ENCODE results near the gene STIM1.
"Not testable (repeated sequence)": the region's sequence is repeated elsewhere in the genome, so short reads cannot be mapped to it uniquely, and the experiment has no call there.

STIM1 gene

GRCh38 chr11:3888876-3889275 lies 33.4 kb downstream of the STIM1 start:
- no peak for DNase-seq

- no peak for DNase-seq
These were observed 34.5 kb downstream of the STIM1 start for GRCh38 chr11:3890014-3890413.

DNA sequence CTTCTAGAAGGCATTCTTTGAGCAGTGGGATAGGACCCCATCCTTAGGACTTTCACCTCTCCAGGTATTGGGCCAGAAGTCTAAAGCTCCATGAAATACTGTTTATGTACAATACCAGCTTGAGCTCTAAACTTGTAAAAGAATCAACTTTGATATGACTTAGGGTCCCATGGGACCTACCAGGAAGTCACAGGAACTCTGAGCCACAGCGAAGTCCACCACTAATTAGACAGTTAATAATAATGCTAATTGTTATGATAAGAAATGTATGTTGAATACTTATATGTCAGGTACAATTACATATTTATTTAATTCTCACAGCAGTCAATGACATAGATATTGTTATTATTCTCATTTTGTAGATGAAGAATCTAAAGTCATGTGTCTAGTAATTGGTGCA lies 35.3 kb downstream of the STIM1 start:
- no peak for DNase-seq

GRCh38 chr11:3891751-3892150 lies 36.3 kb downstream of the STIM1 start:
- DNase-seq, result no peak

GRCh38 chr11:3892156-3892555 lies 36.7 kb downstream of the STIM1 start:
- DNase-seq, result no peak

GRCh38 chr11:3893311-3893710 lies 37.8 kb downstream of the STIM1 start:
- DNase-seq, result no peak

DNA sequence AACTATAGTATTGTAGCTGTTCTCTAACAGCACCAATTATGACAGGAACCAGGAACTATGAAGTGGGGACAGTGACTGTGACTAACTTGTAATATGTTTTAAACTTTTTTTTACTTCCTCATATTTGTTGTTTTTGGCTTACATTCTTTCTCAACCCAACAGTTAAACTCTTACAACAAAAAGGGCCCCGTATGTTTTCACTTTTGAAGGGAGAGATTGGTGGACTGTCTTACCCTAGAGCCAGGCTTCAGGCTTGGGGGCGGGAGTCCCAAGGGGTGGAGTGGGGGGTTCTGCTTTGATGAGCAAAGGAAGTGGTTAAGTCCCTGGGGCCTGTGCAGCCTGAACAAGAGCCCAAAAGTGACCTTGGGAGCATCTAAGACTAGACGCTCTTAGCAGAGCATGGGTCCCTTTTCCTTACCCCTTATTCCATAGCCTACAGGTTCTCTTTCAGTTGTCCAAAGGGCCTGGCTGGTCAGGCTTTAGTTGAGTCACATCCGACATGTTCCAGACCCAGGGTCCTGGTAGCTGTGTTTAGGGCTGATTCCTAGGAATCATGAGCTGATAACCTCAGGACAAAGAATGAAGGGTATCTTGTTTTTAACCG lies 38.8 kb downstream of the STIM1 start:
- DNase-seq, result no peak

DNA sequence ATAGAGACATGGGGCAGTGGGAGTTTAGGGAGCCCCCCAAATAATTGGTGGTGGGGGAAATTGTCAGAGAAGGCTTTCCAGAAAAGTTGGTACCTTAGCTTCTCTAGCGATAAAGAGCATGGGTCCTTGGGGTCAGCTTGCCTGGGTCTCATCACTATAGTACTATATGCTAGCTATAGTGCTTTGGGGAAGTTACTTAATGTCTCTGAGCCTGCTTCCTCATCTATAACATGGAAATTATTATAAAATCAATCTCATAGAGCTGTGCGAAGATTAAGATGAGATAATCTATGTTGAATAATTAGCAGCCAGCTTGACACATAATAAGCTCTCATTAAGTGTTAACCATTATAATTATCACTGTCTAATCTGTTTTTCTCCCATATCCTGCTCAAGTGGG lies 41.2 kb downstream of the STIM1 start:
- no peak for DNase-seq

- DNase-seq, result not testable (repeated sequence)
These were observed 44.8 kb downstream of the STIM1 start for GRCh38 chr11:3900230-3900629.

DNA sequence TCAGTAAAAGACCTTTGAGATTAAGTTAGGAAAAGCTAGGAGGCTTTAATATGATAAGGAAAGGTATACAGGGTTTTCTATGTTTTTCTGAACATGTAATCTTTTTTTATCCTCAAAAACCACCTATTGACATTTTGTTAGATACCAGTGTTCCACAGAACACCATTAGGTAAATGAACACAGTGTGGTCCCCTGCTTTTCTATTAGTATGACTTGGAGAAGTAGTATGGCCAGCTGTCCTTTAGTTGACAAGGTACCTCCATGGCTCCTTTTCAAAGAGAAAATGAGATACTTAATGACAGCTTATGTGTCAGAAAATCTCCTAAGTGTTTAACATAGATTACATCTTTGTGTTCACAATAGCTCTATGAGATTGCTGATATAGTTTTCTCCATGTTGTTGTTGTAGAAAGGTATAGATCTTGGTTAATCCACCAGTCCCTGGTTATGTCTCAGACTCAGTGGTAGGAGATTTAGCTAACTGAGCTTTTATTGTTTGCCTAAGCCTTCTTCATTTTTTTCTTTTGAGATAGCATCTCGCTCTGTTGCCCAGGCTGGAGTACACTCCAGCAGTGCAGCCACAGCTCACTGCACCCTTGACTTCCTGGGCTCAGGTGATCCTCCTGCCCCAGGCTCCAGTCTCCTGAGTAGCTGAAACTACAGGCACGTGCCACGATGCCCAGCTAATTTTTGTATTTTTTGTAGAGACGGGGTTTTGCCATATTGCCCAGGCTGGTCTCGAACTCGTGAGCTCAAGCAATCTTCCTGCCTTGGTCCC lies 46.0 kb downstream of the STIM1 start:
- no peak for DNase-seq

- no peak for DNase-seq
These were observed 47.0 kb downstream of the STIM1 start for GRCh38 chr11:3902441-3902840.

DNA sequence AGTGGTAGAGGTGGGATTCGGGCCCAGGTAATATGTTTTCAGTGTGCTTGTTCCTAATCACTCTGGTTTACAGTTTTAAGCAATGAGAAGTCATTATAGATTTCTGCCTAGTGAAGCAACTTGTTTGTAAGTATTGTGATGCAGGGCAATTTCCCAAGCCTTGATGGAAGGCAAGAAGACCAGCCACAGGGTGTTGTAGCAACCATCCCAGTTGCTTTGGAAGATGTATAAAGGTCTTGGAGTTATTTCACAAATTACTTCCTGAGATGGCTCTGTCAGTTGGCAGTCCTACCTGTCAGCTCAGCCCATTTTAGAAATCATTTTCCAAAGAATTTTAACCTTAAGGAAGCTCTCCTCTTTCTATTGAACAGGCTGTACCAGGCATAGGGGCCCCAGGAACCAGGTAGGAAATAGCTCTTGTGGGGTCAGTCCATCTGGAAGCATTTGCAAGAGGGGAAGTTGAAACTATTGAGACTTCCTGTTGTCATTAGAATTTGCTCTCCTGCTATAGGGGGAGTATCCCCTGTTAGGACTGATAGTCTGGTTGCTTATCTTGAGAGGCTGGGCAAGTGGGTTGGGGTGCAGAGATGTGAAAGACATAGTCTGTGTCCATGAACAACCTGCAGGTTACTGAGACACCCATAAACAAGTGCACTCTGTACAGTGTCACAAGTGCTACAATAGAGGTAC lies 47.9 kb downstream of the STIM1 start:
- DNase-seq, result no peak

DNA sequence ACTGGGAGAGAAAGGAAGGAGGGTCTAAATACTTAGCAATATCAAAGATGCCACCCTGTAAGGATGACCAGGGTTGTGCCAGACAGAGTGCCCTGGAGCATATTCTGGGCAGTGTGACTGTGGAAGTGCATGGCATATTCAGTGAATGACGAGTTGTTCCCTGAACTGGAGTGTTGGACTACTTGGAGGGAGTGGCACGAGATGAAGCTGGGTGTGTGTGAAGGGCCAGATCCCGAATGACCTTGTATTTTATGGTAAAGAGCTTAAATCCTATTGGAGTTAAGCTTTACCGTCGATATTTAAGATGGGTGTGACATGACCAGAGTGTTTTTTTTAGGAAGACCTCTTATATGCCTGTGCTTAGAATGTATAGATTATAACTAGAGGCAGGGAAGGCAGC lies 48.8 kb downstream of the STIM1 start:
- no peak for DNase-seq

GRCh38 chr11:3905080-3905953 lies 49.9 kb downstream of the STIM1 start:
- no peak for DNase-seq

GRCh38 chr11:3906166-3906565 lies 50.7 kb downstream of the STIM1 start:
- DNase-seq, result no peak

GRCh38 chr11:3907590-3907989 lies 52.1 kb downstream of the STIM1 start:
- DNase-seq, result no peak

- DNase-seq, result no peak
These were observed 54.4 kb downstream of the STIM1 start for GRCh38 chr11:3909901-3910300.

DNA sequence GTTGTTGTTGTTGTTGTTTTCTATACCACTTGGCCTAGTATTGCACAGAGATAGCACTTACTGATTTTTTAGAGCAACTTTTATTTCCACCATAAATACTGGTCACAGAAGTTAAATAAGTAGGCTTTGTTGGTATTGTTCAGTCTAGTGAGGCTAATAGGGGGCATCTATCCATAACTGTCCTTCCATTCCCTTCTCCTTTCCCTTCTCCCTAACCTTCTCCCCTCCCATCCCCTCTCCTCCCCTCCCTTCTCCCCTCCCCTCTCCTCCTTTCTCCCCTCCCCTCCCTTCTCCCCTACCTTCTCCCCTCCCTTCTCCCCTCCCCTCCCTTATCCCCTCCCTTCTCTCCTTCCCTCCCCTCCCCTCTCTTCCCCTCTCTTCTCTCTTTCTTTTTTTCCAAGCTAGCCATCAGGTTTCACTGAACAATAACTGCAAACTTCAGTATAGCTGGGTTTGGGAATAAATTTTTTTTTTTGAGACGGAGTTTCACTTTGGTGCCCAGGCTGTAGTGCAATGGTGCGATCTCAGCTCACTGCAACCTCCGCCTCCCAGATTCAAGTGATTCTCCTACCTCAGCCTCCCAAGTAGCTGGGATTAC lies 56.5 kb downstream of the STIM1 start:
- DNase-seq, result no peak

- DNase-seq, result no peak
These were observed 58.5 kb downstream of the STIM1 start for GRCh38 chr11:3913921-3914320.

DNA sequence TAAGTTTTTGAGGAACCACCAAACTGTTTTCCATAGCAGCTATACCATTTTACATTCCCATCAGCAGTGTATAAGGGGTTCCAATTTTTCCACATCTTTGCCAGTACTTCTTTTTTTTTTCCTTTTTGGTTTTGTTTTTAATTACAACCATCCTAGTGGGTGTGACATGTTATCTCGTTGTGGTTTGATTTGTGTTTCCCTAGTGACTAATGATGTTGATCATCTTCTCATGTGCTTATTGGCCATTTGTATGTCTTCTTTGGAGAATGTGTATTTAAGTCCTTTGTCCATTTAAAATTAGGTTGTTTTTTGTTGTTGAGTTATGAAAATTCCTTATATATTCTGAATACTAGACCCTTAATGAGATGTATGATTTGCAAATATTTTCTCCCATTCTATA lies 59.3 kb downstream of the STIM1 start:
- DNase-seq, result no peak

DNA sequence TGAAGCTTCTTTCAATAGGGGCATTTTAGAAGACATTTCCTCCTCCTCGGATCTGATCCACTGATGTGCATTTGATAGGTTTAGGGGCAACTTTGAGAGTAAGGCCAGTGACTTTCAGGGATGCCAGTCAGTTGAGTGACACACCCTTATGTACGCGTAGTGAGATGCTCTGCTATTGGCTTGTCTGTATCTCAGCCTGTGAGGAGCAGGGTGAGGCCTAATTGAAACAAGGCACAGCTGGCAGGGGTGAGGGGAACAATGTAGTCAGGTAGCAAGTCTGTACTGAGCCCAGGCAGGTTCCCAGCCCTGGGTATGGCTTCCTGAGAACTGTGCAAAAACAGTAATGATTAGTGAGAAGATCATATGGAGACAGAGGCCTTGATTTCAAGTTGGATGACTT lies 61.5 kb downstream of the STIM1 start:
- DNase-seq, result no peak

- no peak for DNase-seq
These were observed 64.8 kb downstream of the STIM1 start for GRCh38 chr11:3920148-3920852.

Measured in DMS 273 treated with DMSO at 0.1 percent for 48 hours (cell line).